Measurements from ENCODE around the gene CD4.

- TF ChIP-seq CTCF (IDR thresholded peaks at IDR 0.05; ENCODE audit: extremely low read depth in 1 of 2, insufficient read depth in 1 of 2, low read depth in 1 of 2, low read length in 2 of 2) (no peak), POLR2A (IDR thresholded peaks at IDR 0.05; ENCODE audit: low read depth, low read length) (no peak)
Observed at GRCh38 chr12:6824901-6825381, 35.6 kb downstream of the CD4 start.
